KMS-11 (cell line): ENCODE measurements around the gene SETDB2.
"Not testable (repeated sequence)": the region's sequence is repeated elsewhere in the genome, so short reads cannot be mapped to it uniquely, and the experiment has no call there.

Source experiments
- H2AFZ ChIP-seq: fragments of 200-600 bp; sonication (generic); 2 replicates; pipeline ENCODE4 v1.6.1; 2016; ENCODE audit warnings: antibody characterized with exemption, mixed run types, low read depth
- H3K27ac ChIP-seq: fragments of 200-600 bp; sonication (generic); 2 replicates; pipeline ENCODE4 v1.6.1; 2016; ENCODE audit warnings: mild to moderate bottlenecking, mixed run types
- H3K27me3 ChIP-seq: fragments of 200-600 bp; sonication (generic); 2 replicates; pipeline ENCODE4 v1.6.1; 2017; ENCODE audit warnings: mild to moderate bottlenecking, low read depth, mixed run types, moderate library complexity; ENCODE audit not compliant: insufficient read depth
- H3K36me3 ChIP-seq: fragments of 200-600 bp; sonication (generic); 2 replicates; pipeline ENCODE4 v1.6.1; 2017; ENCODE audit warnings: mild to moderate bottlenecking, mixed run types; ENCODE audit not compliant: insufficient read depth
- H3K4me1 ChIP-seq: fragments of 200-600 bp; sonication (generic); 2 replicates; pipeline ENCODE4 v1.6.1; 2016; ENCODE audit warnings: mild to moderate bottlenecking, low read depth, mixed run types; ENCODE audit not compliant: poor library complexity, severe bottlenecking
- H3K4me2 ChIP-seq: fragments of 200-600 bp; sonication (generic); 2 replicates; pipeline ENCODE4 v1.7.0; 2016; ENCODE audit warnings: mild to moderate bottlenecking, mixed run types
- H3K4me3 ChIP-seq: fragments of 200-600 bp; sonication (generic); IDR thresholded peaks from 2 replicates; pipeline ENCODE4 v1.6.1; 2017; ENCODE audit warnings: low read depth, low read length, mixed read lengths; ENCODE audit not compliant: insufficient read depth
- H3K79me2 ChIP-seq: fragments of 200-600 bp; sonication (generic); 2 replicates; pipeline ENCODE4 v1.6.1; 2016; ENCODE audit warnings: low read depth, mixed run types; ENCODE audit not compliant: insufficient read depth
- H3K9ac ChIP-seq: fragments of 200-600 bp; sonication (generic); 2 replicates; pipeline ENCODE4 v1.6.1; 2016; ENCODE audit warnings: mild to moderate bottlenecking, mixed run types
- H4K20me1 ChIP-seq: fragments of 200-600 bp; sonication (generic); 2 replicates; pipeline ENCODE4 v1.6.1; 2016; ENCODE audit warnings: mild to moderate bottlenecking, mixed run types; ENCODE audit not compliant: insufficient read depth
- CTCF ChIP-seq: fragments of 200-600 bp; sonication (generic); conservative IDR thresholded peaks from 2 replicates; pipeline ENCODE4 v1.6.1; 2017; ENCODE audit warnings: low read depth, mild to moderate bottlenecking, antibody characterized with exemption, low read length, moderate library complexity, mixed read lengths

SETDB2 gene

GRCh38 chr13:49488563-49488962 is 44.5 kb downstream of the SETDB2 start:
- no peak overlapping the region for H2AFZ ChIP-seq
- no peak overlapping the region for H3K4me3 ChIP-seq
- H3K4me2 ChIP-seq = no peak overlapping the region
- no peak overlapping the region for H3K27ac ChIP-seq
- peaks cover 7% of the 10 kb centered on the region for H3K4me1 ChIP-seq
- H3K9ac ChIP-seq = no peak overlapping the region
- H3K36me3 ChIP-seq = no peaks in the 10 kb centered on the region
- no peaks in the 10 kb centered on the region for H3K27me3 ChIP-seq
- no peaks in the 10 kb centered on the region for H3K79me2 ChIP-seq
- TF ChIP-seq CTCF = no peak
- no peaks in the 10 kb centered on the region for H4K20me1 ChIP-seq

GRCh38 chr13:49494645-49495044 is 50.6 kb downstream of the SETDB2 start:
- Histone ChIP-seq H4K20me1 (no peaks in the 10 kb centered on the region), H3K27ac (peak overlapping the region; percentile 94), H2AFZ (peak overlapping the region; percentile 85; the same call in 1 of the 2 replicates), H3K79me2 (no peaks in the 10 kb centered on the region), H3K4me1 (peaks cover 18% of the 10 kb centered on the region), H3K27me3 (no peaks in the 10 kb centered on the region), H3K36me3 (no peaks in the 10 kb centered on the region), H3K9ac (peak overlapping the region; percentile 84; the same call in 1 of the 2 replicates), H3K4me3 (no peak overlapping the region), H3K4me2 (peak overlapping the region; percentile 89)
- TF ChIP-seq CTCF = no peak

- no peaks in the 10 kb centered on the region for H3K36me3 ChIP-seq
- H2AFZ ChIP-seq = peak within 1 kb of the TSS; percentile 85
- peak within 1 kb of the TSS; percentile 84 for H3K9ac ChIP-seq
- no peak within 1 kb of the TSS for H3K4me3 ChIP-seq
- H3K27ac ChIP-seq = peak within 1 kb of the TSS; percentile 94
- H3K4me2 ChIP-seq = peak within 1 kb of the TSS; percentile 89
- peaks cover 23% of the 10 kb centered on the region for H3K4me1 ChIP-seq
- H3K27me3 ChIP-seq = no peaks in the 10 kb centered on the region
- TF ChIP-seq CTCF = no peak
- H4K20me1 ChIP-seq = no peaks in the 10 kb centered on the region
- no peaks in the 10 kb centered on the region for H3K79me2 ChIP-seq
Measured at GRCh38 chr13:49495783-49496762, 52.0 kb downstream of the SETDB2 start, which contains the start of gene PHF11. PHF11 (plus strand) TSS chr13:49495953; CDS start chr13:49496002, 49 bp downstream.

GRCh38 chr13:49496837-49497236 is 52.8 kb downstream of the SETDB2 start:
- H4K20me1 ChIP-seq, H3K36me3 ChIP-seq, H3K79me2 ChIP-seq, H3K4me2 ChIP-seq, H3K4me3 ChIP-seq, H3K27ac ChIP-seq, H3K9ac ChIP-seq, H2AFZ ChIP-seq, H3K27me3 ChIP-seq: not testable (repeated sequence)
- peaks cover 23% of the 10 kb centered on the region for H3K4me1 ChIP-seq

- no peak overlapping the region for H3K4me3 ChIP-seq
- H3K27ac ChIP-seq = no peak overlapping the region
- no peaks in the 10 kb centered on the region for H4K20me1 ChIP-seq
- H3K4me2 ChIP-seq = no peak overlapping the region
- H3K4me1 ChIP-seq = peaks cover 23% of the 10 kb centered on the region
- no peaks in the 10 kb centered on the region for H3K27me3 ChIP-seq
- H2AFZ ChIP-seq = no peak overlapping the region
- TF ChIP-seq CTCF = no peak
- no peaks in the 10 kb centered on the region for H3K36me3 ChIP-seq
- no peak overlapping the region for H3K9ac ChIP-seq
- no peaks in the 10 kb centered on the region for H3K79me2 ChIP-seq
Measured at GRCh38 chr13:49497272-49497671, 53.2 kb downstream of the SETDB2 start.
